Measurements from ENCODE around the gene CEP112. TPM values are rescaled to one million over a fixed set of nuclear protein-coding genes. Genes with fewer than 3 reads are reported as not detected.

Gene CEP112
- total and polyA plus RNA-seq, 4 donors, result 5.9 to 32.9 (median 18.8) TPM

- no peak for ATAC-seq (ENCODE audit: insufficient read depth, low FRiP score)
- no peak for TF ChIP-seq CTCF (IDR thresholded peaks at IDR 0.05; ENCODE audit: control extremely low read depth, extremely low read depth)
- DNase-seq, result no peak
- Histone ChIP-seq H3K27me3 (ENCODE audit: control insufficient read depth in 3 of 3, insufficient read depth in 3 of 3, low read length in 2 of 3) (no peaks in the 10 kb centered on the region), H3K9ac (ENCODE audit: insufficient read depth in 1 of 2, low read length in 2 of 2) (no peak overlapping the region), H3K4me1 (ENCODE audit: control insufficient read depth in 5 of 5, insufficient read depth in 5 of 5, low read length in 5 of 5) (peaks cover 0 to 4% (median 0%) of the 10 kb centered on the region in 5 donors), H3K9me3 (ENCODE audit: control insufficient read depth in 4 of 4, insufficient read depth in 3 of 4, low read length in 3 of 4) (peaks cover 0 to 12% (median 3%) of the 10 kb centered on the region in 4 donors), H3K36me3 (ENCODE audit: control insufficient read depth in 4 of 4, insufficient read depth in 4 of 4, low read length in 4 of 4) (peaks cover 5 to 17% (median 7%) of the 10 kb centered on the region in 4 donors), H3K4me3 (no peak overlapping the region), H3K27ac (ENCODE audit: low read depth in 1 of 2, low read length in 1 of 2) (no peak overlapping the region)
- WGBS, 2 donors, result 93% methylated on average over 3 of the region's 3 CpGs
Measured at GRCh38 chr17:65963179-65963578, 228.8 kb downstream of the CEP112 start.

- WGBS, 2 donors, result 96 to 97% methylated on average over 3 of the region's 3 CpGs
- no peak overlapping the region for H3K4me3 ChIP-seq
- ATAC-seq (ENCODE audit: insufficient read depth, low FRiP score) (no peak), DNase-seq (no peak)
- no peak for TF ChIP-seq CTCF (IDR thresholded peaks at IDR 0.05; ENCODE audit: control extremely low read depth, extremely low read depth)
- no peaks in the 10 kb centered on the region for H3K4me1 ChIP-seq (ENCODE audit: control insufficient read depth in 5 of 5, insufficient read depth in 5 of 5, low read length in 5 of 5)
- peaks cover 0 to 12% (median 3%) of the 10 kb centered on the region in 4 donors for H3K9me3 ChIP-seq (ENCODE audit: control insufficient read depth in 4 of 4, insufficient read depth in 3 of 4, low read length in 3 of 4)
- H3K9ac ChIP-seq (ENCODE audit: insufficient read depth in 1 of 2, low read length in 2 of 2), result no peak overlapping the region
- peaks cover 5 to 21% (median 9%) of the 10 kb centered on the region in 4 donors for H3K36me3 ChIP-seq (ENCODE audit: control insufficient read depth in 4 of 4, insufficient read depth in 4 of 4, low read length in 4 of 4)
- no peaks in the 10 kb centered on the region for H3K27me3 ChIP-seq (ENCODE audit: control insufficient read depth in 3 of 3, insufficient read depth in 3 of 3, low read length in 2 of 3)
- H3K27ac ChIP-seq (ENCODE audit: low read depth in 1 of 2, low read length in 1 of 2), result no peak overlapping the region
Measured at GRCh38 chr17:65959630-65960029, 232.3 kb downstream of the CEP112 start.

- ATAC-seq (ENCODE audit: insufficient read depth, low FRiP score) (no peak), DNase-seq (no peak)
- 90 to 97% methylated on average over 1 of the region's 1 CpG for WGBS, 2 donors
- Histone ChIP-seq H3K36me3 (ENCODE audit: control insufficient read depth in 4 of 4, insufficient read depth in 4 of 4, low read length in 4 of 4) (peaks cover 5 to 25% (median 9%) of the 10 kb centered on the region in 4 donors), H3K9me3 (ENCODE audit: control insufficient read depth in 4 of 4, insufficient read depth in 3 of 4, low read length in 3 of 4) (peaks cover 0 to 15% (median 3%) of the 10 kb centered on the region in 4 donors), H3K4me3 (no peak overlapping the region), H3K27ac (ENCODE audit: low read depth in 1 of 2, low read length in 1 of 2) (no peak overlapping the region), H3K27me3 (ENCODE audit: control insufficient read depth in 3 of 3, insufficient read depth in 3 of 3, low read length in 2 of 3) (no peaks in the 10 kb centered on the region), H3K4me1 (ENCODE audit: control insufficient read depth in 5 of 5, insufficient read depth in 5 of 5, low read length in 5 of 5) (no peaks in the 10 kb centered on the region), H3K9ac (ENCODE audit: insufficient read depth in 1 of 2, low read length in 2 of 2) (no peak overlapping the region)
- TF ChIP-seq CTCF (IDR thresholded peaks at IDR 0.05; ENCODE audit: control extremely low read depth, extremely low read depth), result no peak
Measured at GRCh38 chr17:65956814-65957213, 235.1 kb downstream of the CEP112 start.

- H3K36me3 ChIP-seq (ENCODE audit: control insufficient read depth in 4 of 4, insufficient read depth in 4 of 4, low read length in 4 of 4), result peaks cover 0 to 17% (median 8%) of the 10 kb centered on the region in 4 donors
- no peak overlapping the region for H3K9ac ChIP-seq (ENCODE audit: insufficient read depth in 1 of 2, low read length in 2 of 2)
- H3K4me3 ChIP-seq, result no peak overlapping the region
- no peaks in the 10 kb centered on the region for H3K27me3 ChIP-seq (ENCODE audit: control insufficient read depth in 3 of 3, insufficient read depth in 3 of 3, low read length in 2 of 3)
- no peaks in the 10 kb centered on the region for H3K4me1 ChIP-seq (ENCODE audit: control insufficient read depth in 5 of 5, insufficient read depth in 5 of 5, low read length in 5 of 5)
- H3K27ac ChIP-seq (ENCODE audit: low read depth in 1 of 2, low read length in 1 of 2), result no peak overlapping the region
- 91 to 95% methylated on average over 2 of the region's 2 CpGs for WGBS, 2 donors
- ATAC-seq (ENCODE audit: insufficient read depth, low FRiP score), result no peak
- no peak for DNase-seq
- no peak for TF ChIP-seq CTCF (IDR thresholded peaks at IDR 0.05; ENCODE audit: control extremely low read depth, extremely low read depth)
- peaks cover 0 to 12% (median 2%) of the 10 kb centered on the region in 4 donors for H3K9me3 ChIP-seq (ENCODE audit: control insufficient read depth in 4 of 4, insufficient read depth in 3 of 4, low read length in 3 of 4)
Measured at GRCh38 chr17:65954148-65954449, 237.8 kb downstream of the CEP112 start.

Data from lung (tissue), 12 donors.